DOHH2 (cell line): Measurements from ENCODE around the gene CASP14.

ENCODE experiments used
- CTCF ChIP-seq: fragments of 200-600 bp; sonication (generic); IDR thresholded peaks from one replicate; pipeline ENCODE4 v1.5.1; 2014; ENCODE audit warnings: antibody characterized with exemption, mild to moderate bottlenecking, low read depth, low read length; ENCODE audit not compliant: poor library complexity, severe bottlenecking
- EZH2phosphoT487 ChIP-seq: fragments of 200-600 bp; sonication (generic); IDR thresholded peaks from 2 replicates; pipeline ENCODE4 v1.6.1; 2017; ENCODE audit warnings: borderline replicate concordance, mild to moderate bottlenecking, antibody characterized with exemption, low read length, moderate library complexity, mixed read lengths

DNA sequence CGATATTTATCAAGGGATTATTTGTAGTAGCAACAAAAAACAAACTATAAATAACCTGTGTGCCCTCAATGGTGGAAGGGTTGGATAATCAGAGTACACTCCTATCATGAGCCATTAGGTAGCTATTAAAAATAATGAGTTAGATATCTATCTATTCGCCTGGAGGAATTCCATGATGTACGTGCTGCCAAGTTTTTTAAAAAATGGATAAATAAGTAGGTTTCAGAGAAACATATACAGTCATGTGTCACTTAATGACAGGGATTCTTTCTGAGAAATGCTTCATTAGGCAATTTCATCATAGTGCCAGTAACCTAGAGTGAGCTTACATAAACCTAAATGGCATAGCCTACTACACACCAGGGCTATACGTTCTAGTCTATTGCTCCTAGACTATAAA lies 26.5 kb downstream of the CASP14 start:
- TF ChIP-seq CTCF (no peak), EZH2phosphoT487 (no peak)
